Esophagus squamous epithelium (tissue), 4 donors: Measurements from ENCODE around the gene NEU3.
"Not testable (repeated sequence)": the region's sequence is repeated elsewhere in the genome, so short reads cannot be mapped to it uniquely, and the experiment has no call there.

Experiments
- CTCF ChIP-seq, 6 experiments: fragments of 450-650 bp in 4 of 6; fragments of 200-600 bp in 2 of 6; sonication (generic) in 2 of 6; IDR thresholded peaks; one replicate each; pipeline ENCODE4 v1.5.1; 2016 to 2019; ENCODE audit warnings: antibody characterized with exemption in 6 of 6, mild to moderate bottlenecking in 4 of 6, moderate library complexity in 4 of 6
- POLR2A ChIP-seq, 4 donors: fragments of 450-650 bp; IDR thresholded peaks; one replicate each; pipeline ENCODE4 v1.6.1; 2017; ENCODE audit warnings: antibody characterized with exemption in 4 of 4, mild to moderate bottlenecking in 4 of 4, moderate library complexity in 3 of 4

- TF ChIP-seq CTCF, POLR2A (IDR thresholded peaks at IDR 0.05): not testable (repeated sequence)
These were observed 31.6 kb downstream of the NEU3 start for GRCh38 chr11:75020328-75020727.
